GM21619 (cell line): ENCODE results near the gene TNFRSF9.
"Not testable (repeated sequence)": the region's sequence is repeated elsewhere in the genome, so short reads cannot be mapped to it uniquely, and the experiment has no call there.

Source experiments
- ATAC-seq: cut with Tn5 transposase; IDR thresholded peaks from one replicate; pipeline ENCODE4 v1.9.1; 2021; ENCODE audit not compliant: unreplicated experiment

TNFRSF9 gene

GRCh38 chr1:7961216-7962013 is 20.8 kb upstream of the TNFRSF9 start, which contains the start of gene PARK7:
PARK7 (plus strand) TSS chr1:7961711; CDS start chr1:7962786, 1,075 bp downstream.
- peak; percentile 93 for ATAC-seq

- no peak for ATAC-seq
Measured at GRCh38 chr1:7960867-7961215, 20.2 kb upstream of the TNFRSF9 start.

- ATAC-seq: no peak
Measured at GRCh38 chr1:7960165-7960564, 19.5 kb upstream of the TNFRSF9 start.

GRCh38 chr1:7956218-7957032 is 15.8 kb upstream of the TNFRSF9 start:
- ATAC-seq: no peak

GRCh38 chr1:7954683-7955082 is 14.0 kb upstream of the TNFRSF9 start:
- ATAC-seq: no peak

- ATAC-seq: peak; percentile 95
Measured at GRCh38 chr1:7953850-7954609, 13.4 kb upstream of the TNFRSF9 start.

GRCh38 chr1:7952791-7953190 is 12.2 kb upstream of the TNFRSF9 start:
- ATAC-seq: not testable (repeated sequence)

- no peak for ATAC-seq
Measured at GRCh38 chr1:7948960-7949359, 8.3 kb upstream of the TNFRSF9 start.

GRCh38 chr1:7943251-7943650 is 2.6 kb upstream of the TNFRSF9 start:
- no peak for ATAC-seq

- ATAC-seq: no peak
Measured at GRCh38 chr1:7942214-7942921, 1.7 kb upstream of the TNFRSF9 start.

GRCh38 chr1:7941437-7941793 is 776 bp upstream of the TNFRSF9 start:
- ATAC-seq: no peak

- ATAC-seq: no peak
Measured at GRCh38 chr1:7940034-7940433, 605 bp downstream of the TNFRSF9 start.

- no peak for ATAC-seq
Measured at GRCh38 chr1:7938070-7938469, 2.6 kb downstream of the TNFRSF9 start.

GRCh38 chr1:7932524-7933138 is 8.0 kb downstream of the TNFRSF9 start:
- ATAC-seq: no peak

- no peak for ATAC-seq
Measured at GRCh38 chr1:7931446-7931812, 9.2 kb downstream of the TNFRSF9 start.

- no peak for ATAC-seq
Measured at GRCh38 chr1:7930645-7931445, 9.8 kb downstream of the TNFRSF9 start.

- no peak for ATAC-seq
Measured at GRCh38 chr1:7929637-7930036, 11.0 kb downstream of the TNFRSF9 start.

GRCh38 chr1:7928247-7928646 is 12.4 kb downstream of the TNFRSF9 start:
- ATAC-seq: no peak

- not testable (repeated sequence) for ATAC-seq
Measured at GRCh38 chr1:7927061-7927460, 13.6 kb downstream of the TNFRSF9 start.

- no peak for ATAC-seq
Measured at GRCh38 chr1:7922301-7922700, 18.3 kb downstream of the TNFRSF9 start.
